Trophoblast cell (in vitro differentiated cells and primary cell): Measurements from ENCODE around the gene NUTM2D.
"Not testable (repeated sequence)": the region's sequence is repeated elsewhere in the genome, so short reads cannot be mapped to it uniquely, and the experiment has no call there.

Experiments
- DNase-seq, 2 donors: peaks; one replicate each; pipeline ENCODE4 v3.0.0-alpha.2; 2016
- H2AFZ ChIP-seq: 2 replicates; pipeline ENCODE4 v1.6.1; 2013; ENCODE audit warnings: low read length, moderate library complexity, mild to moderate bottlenecking; ENCODE audit not compliant: insufficient read depth, poor library complexity
- H2AK5ac ChIP-seq: 2 replicates; pipeline ENCODE4 v1.6.1; 2013; ENCODE audit warnings: mild to moderate bottlenecking, low read length
- H2BK120ac ChIP-seq: 2 replicates; pipeline ENCODE4 v1.6.1; 2013; ENCODE audit warnings: low read length, mild to moderate bottlenecking, moderate library complexity; ENCODE audit not compliant: insufficient read depth, poor library complexity
- H2BK12ac ChIP-seq: 2 replicates; pipeline ENCODE4 v1.6.1; 2013; ENCODE audit warnings: mild to moderate bottlenecking, low read length, moderate library complexity
- H2BK5ac ChIP-seq: 2 replicates; pipeline ENCODE4 v1.6.1; 2013; ENCODE audit warnings: low read length, low read depth, moderate library complexity, mild to moderate bottlenecking; ENCODE audit not compliant: poor library complexity
- H3K14ac ChIP-seq: 2 replicates; pipeline ENCODE4 v1.6.1; 2013; ENCODE audit warnings: mild to moderate bottlenecking, low read length
- H3K18ac ChIP-seq: 2 replicates; pipeline ENCODE4 v1.6.1; 2013; ENCODE audit warnings: mild to moderate bottlenecking, low read length
- H3K23ac ChIP-seq: 2 replicates; pipeline ENCODE4 v1.6.1; 2013; ENCODE audit warnings: low read length
- H3K27ac ChIP-seq: 2 replicates; pipeline ENCODE4 v1.5.1; 2013; ENCODE audit warnings: low read depth, mild to moderate bottlenecking, inconsistent platforms, low read length, moderate library complexity
- H3K27me3 ChIP-seq: 2 replicates; pipeline ENCODE4 v1.6.1; 2013; ENCODE audit warnings: inconsistent platforms, mild to moderate bottlenecking, low read length, moderate library complexity; ENCODE audit not compliant: insufficient read depth
- H3K36me3 ChIP-seq, 2 experiments: 1 replicate in 1 of 2; 2 replicates in 1 of 2; pipeline ENCODE4 v1.6.1; 2013; ENCODE audit warnings: low read length in 2 of 2, mild to moderate bottlenecking in 2 of 2, moderate library complexity in 1 of 2; ENCODE audit not compliant: insufficient read depth in 2 of 2, control insufficient read depth in 1 of 2
- H3K4ac ChIP-seq: 2 replicates; pipeline ENCODE4 v1.6.1; 2013; ENCODE audit warnings: low read depth, mild to moderate bottlenecking, low read length, moderate library complexity
- H3K4me1 ChIP-seq, 2 experiments: 1 replicate in 1 of 2; 2 replicates in 1 of 2; pipeline ENCODE4 v1.6.1; 2013; ENCODE audit warnings: low read length in 2 of 2, mild to moderate bottlenecking in 2 of 2, moderate library complexity in 1 of 2; ENCODE audit not compliant: insufficient read depth in 2 of 2, control insufficient read depth in 1 of 2
- H3K4me2 ChIP-seq: 2 replicates; pipeline ENCODE4 v1.6.1; 2013; ENCODE audit warnings: inconsistent platforms, mild to moderate bottlenecking, low read length, moderate library complexity
- H3K4me3 ChIP-seq: 2 replicates; pipeline ENCODE4 v1.5.1; 2013; ENCODE audit warnings: mild to moderate bottlenecking, low read depth, low read length, inconsistent platforms
- H3K79me1 ChIP-seq: one replicate; pipeline ENCODE4 v1.6.1; 2013; ENCODE audit warnings: low read length
- H3K79me2 ChIP-seq: 2 replicates; pipeline ENCODE4 v1.6.1; 2013; ENCODE audit warnings: low read length, mild to moderate bottlenecking; ENCODE audit not compliant: control insufficient read depth, insufficient read depth, poor library complexity
- H3K9ac ChIP-seq: 2 replicates; pipeline ENCODE4 v1.6.1; 2013; ENCODE audit warnings: mild to moderate bottlenecking, low read length
- H3K9me3 ChIP-seq: 2 replicates; pipeline ENCODE4 v1.6.1; 2013; ENCODE audit warnings: low read depth, mild to moderate bottlenecking, control low read depth, inconsistent platforms, low read length; ENCODE audit not compliant: insufficient read depth
- H4K12ac ChIP-seq: 2 replicates; pipeline ENCODE4 v1.6.1; 2013; ENCODE audit warnings: low read depth, mild to moderate bottlenecking, low read length, moderate library complexity
- H4K8ac ChIP-seq: 2 replicates; pipeline ENCODE4 v1.6.1; 2013; ENCODE audit warnings: low read depth, mild to moderate bottlenecking, low read length, moderate library complexity
- H4K91ac ChIP-seq: one replicate; pipeline ENCODE4 v1.6.1; 2013; ENCODE audit warnings: low read depth, mild to moderate bottlenecking, low read length, moderate library complexity
- WGBS: extraction: QIAGEN DNeasy Blood & Tissue Kit; methylation state at CpG from one replicate; pipeline ENCODE4 v1.1.7; 2013; ENCODE audit warnings: missing lambda C conversion rate; ENCODE audit not compliant: insufficient read length, insufficient coverage; ENCODE audit errors: extremely low coverage; 5-methylcytosine and 5-hydroxymethylcytosine counted together

NUTM2D gene

GRCh38 chr10:87341546-87342142, 15.9 kb upstream of the NUTM2D start:
- WGBS: no CpG with 5 or more reads among the region's 54 CpGs

GRCh38 chr10:87342249-87342710, 15.3 kb upstream of the NUTM2D start:
- H3K4me2 ChIP-seq, H2BK12ac ChIP-seq, H2AK5ac ChIP-seq, H3K79me1 ChIP-seq, H3K79me2 ChIP-seq, H3K27me3 ChIP-seq, H2AFZ ChIP-seq, H3K23ac ChIP-seq, H3K9me3 ChIP-seq, H3K4me1 ChIP-seq, H3K36me3 ChIP-seq: not testable (repeated sequence)
- H2BK120ac ChIP-seq: peak overlapping the region; percentile 31
- H3K4ac ChIP-seq: peak overlapping the region; percentile 27
- peak overlapping the region; percentile 69 for H2BK5ac ChIP-seq
- H4K8ac ChIP-seq: peak overlapping the region; percentile 82
- H3K14ac ChIP-seq: peak overlapping the region; percentile 70
- no CpG with 5 or more reads among the region's 43 CpGs for WGBS
- DNase-seq: peak; percentile 55 to 85
- peak overlapping the region; percentile 80 for H3K9ac ChIP-seq
- H3K27ac ChIP-seq: peak overlapping the region; percentile 85
- H4K91ac ChIP-seq: peak overlapping the region; percentile 79
- peak overlapping the region; percentile 44 for H4K12ac ChIP-seq
- peak overlapping the region; percentile 77 for H3K18ac ChIP-seq
- H3K4me3 ChIP-seq: peak overlapping the region; percentile 82

More at GRCh38 chr10:87341546-87342142, 15.9 kb upstream of the NUTM2D start:
- not testable (repeated sequence) for H2BK12ac ChIP-seq, H3K4me2 ChIP-seq, H4K91ac ChIP-seq, H3K4ac ChIP-seq, H3K9me3 ChIP-seq, DNase-seq, H3K4me1 ChIP-seq, H2AFZ ChIP-seq, H3K9ac ChIP-seq, H3K79me2 ChIP-seq, H3K23ac ChIP-seq, H3K27ac ChIP-seq, H3K18ac ChIP-seq, H3K36me3 ChIP-seq, H2AK5ac ChIP-seq, H3K79me1 ChIP-seq, H2BK5ac ChIP-seq, H3K27me3 ChIP-seq, H2BK120ac ChIP-seq, H3K14ac ChIP-seq, H4K12ac ChIP-seq
- H3K4me3 ChIP-seq: peak overlapping the region; percentile 76
- H4K8ac ChIP-seq: peak overlapping the region; percentile 47

DNA sequence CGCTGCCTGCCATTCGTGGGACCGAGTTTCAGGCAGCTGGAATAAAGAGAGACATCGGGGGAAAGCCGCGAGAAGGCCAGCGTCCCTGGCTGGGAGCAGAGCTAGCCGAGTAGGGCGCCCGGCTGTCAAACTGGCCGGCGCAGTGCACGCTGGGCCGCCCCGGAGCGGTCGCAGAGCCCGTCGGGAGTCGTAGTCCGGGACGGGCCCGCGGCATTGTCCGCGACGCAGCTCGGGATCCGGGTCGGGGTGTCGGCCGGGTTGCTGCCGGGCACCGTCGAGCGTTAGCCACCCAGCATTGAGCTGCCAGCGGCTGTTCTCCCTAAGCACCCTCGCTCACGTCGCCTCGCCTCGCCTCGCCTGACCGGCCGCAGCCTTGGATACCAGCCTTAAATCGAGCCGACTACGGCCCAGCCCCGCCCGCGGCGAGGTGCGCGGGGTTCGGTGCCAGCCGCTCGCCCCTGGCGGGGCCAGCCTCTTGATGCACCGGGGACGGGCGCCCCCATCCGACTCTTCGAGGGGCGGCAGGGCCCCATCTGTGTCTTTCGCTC, 14.8 kb upstream of the NUTM2D start:
- H3K18ac ChIP-seq, H2AFZ ChIP-seq, H3K27me3 ChIP-seq, H3K4me1 ChIP-seq, H2AK5ac ChIP-seq, H3K4me2 ChIP-seq, H3K79me1 ChIP-seq, H3K36me3 ChIP-seq, H3K23ac ChIP-seq, H3K9me3 ChIP-seq, H3K79me2 ChIP-seq, H4K12ac ChIP-seq, H3K4ac ChIP-seq, H3K9ac ChIP-seq, H2BK120ac ChIP-seq, H2BK12ac ChIP-seq: not testable (repeated sequence)
- H3K27ac ChIP-seq: peak overlapping the region; percentile 78
- peak overlapping the region; percentile 65 for H4K8ac ChIP-seq
- H3K14ac ChIP-seq: peak overlapping the region; percentile 51
- H3K4me3 ChIP-seq: peak overlapping the region; percentile 75
- peak overlapping the region; percentile 63 for H2BK5ac ChIP-seq
- WGBS: no CpG with 5 or more reads among the region's 65 CpGs
- peak; percentile 7 to 16 for DNase-seq
- peak overlapping the region; percentile 85 for H4K91ac ChIP-seq

DNA sequence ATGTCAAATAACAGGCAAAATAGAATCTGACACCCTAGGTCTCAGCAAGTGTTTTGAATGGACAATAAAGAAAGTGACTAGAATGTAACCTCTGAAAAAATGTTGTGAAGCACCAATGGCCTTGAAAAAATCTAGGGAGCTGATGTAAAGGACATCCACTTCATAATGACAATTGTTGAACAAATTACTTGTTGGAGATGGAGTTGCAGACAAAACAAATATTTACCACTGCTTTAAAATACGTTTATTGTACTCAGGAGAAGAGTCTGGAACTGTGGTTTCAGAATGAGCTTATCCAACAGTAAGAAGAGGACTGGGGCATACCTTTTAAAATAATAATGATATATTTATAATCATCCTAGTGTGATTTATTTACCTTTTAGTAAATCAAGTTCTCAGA, 11.8 kb upstream of the NUTM2D start:
- not testable (repeated sequence) for H3K4me2 ChIP-seq, H3K4ac ChIP-seq, H2BK5ac ChIP-seq, H4K8ac ChIP-seq, H2AFZ ChIP-seq, H3K79me2 ChIP-seq, H4K12ac ChIP-seq, H3K9me3 ChIP-seq, H4K91ac ChIP-seq, H3K27ac ChIP-seq, H3K36me3 ChIP-seq, H2BK12ac ChIP-seq, H3K27me3 ChIP-seq, H3K23ac ChIP-seq, H2BK120ac ChIP-seq, H2AK5ac ChIP-seq, H3K4me1 ChIP-seq, H3K9ac ChIP-seq, H3K18ac ChIP-seq, DNase-seq, H3K4me3 ChIP-seq, H3K14ac ChIP-seq, H3K79me1 ChIP-seq
- no CpG with 5 or more reads among the region's 1 CpG for WGBS
